HepG2 (cell line): ENCODE data around the gene LENEP. TPM values are rescaled to one million over a fixed set of nuclear protein-coding genes. Genes with fewer than 3 reads are reported as not detected.

ENCODE experiments used
- CREM ChIP-seq, 2 experiments: sonication (generic) in 1 of 2; formaldehyde crosslinking in 1 of 2; IDR thresholded peaks; 2 replicates each; pipeline versions ENCODE4 v1.4.0 to v1.6.1; 2016 to 2020; ENCODE audit warnings: antibody characterized with exemption in 1 of 2, mild to moderate bottlenecking in 1 of 2, missing genetic modification reagents in 1 of 2
- FLYWCH1 ChIP-seq: sonication (generic); formaldehyde crosslinking; IDR thresholded peaks from 2 replicates; pipeline ENCODE4 v1.8.1; 2023; ENCODE audit warnings: mild to moderate bottlenecking, missing genetic modification reagents
- FOXM1 ChIP-seq: sonication (generic); formaldehyde crosslinking; IDR thresholded peaks from 2 replicates; pipeline ENCODE4 v1.5.0; 2020; ENCODE audit warnings: missing genetic modification reagents
- HDAC6 ChIP-seq: fragments of 200-600 bp; sonication (generic); IDR thresholded peaks from 2 replicates; pipeline ENCODE4 v1.7.0; 2017; ENCODE audit warnings: mild to moderate bottlenecking, antibody characterized with exemption, low read length, low read depth
- HMGA1 ChIP-seq: sonication (generic); formaldehyde crosslinking; conservative IDR thresholded peaks from 2 replicates; pipeline ENCODE4 v1.4.0; 2020; ENCODE audit warnings: missing genetic modification reagents
- HMGXB3 ChIP-seq: sonication (generic); formaldehyde crosslinking; IDR thresholded peaks from 2 replicates; pipeline ENCODE4 v1.4.0; 2020; ENCODE audit warnings: missing genetic modification reagents, borderline replicate concordance
- KMT2A ChIP-seq: sonication (generic); formaldehyde crosslinking; IDR thresholded peaks from 2 replicates; pipeline ENCODE4 v1.4.0; 2020; ENCODE audit warnings: missing genetic modification reagents
- MLLT10 ChIP-seq: sonication (generic); formaldehyde crosslinking; IDR thresholded peaks from 2 replicates; pipeline ENCODE4 v1.4.0; 2020; ENCODE audit warnings: missing genetic modification reagents
- NCOA1 ChIP-seq: sonication (generic); formaldehyde crosslinking; IDR thresholded peaks from 2 replicates; pipeline ENCODE4 v1.9.0; 2021; ENCODE audit warnings: missing genetic modification reagents
- PAX8 ChIP-seq: sonication (generic); formaldehyde crosslinking; IDR thresholded peaks from 2 replicates; pipeline ENCODE4 v1.8.0; 2022; ENCODE audit warnings: mild to moderate bottlenecking, missing genetic modification reagents, borderline replicate concordance
- SIN3A ChIP-seq: IDR thresholded peaks from 2 replicates; pipeline ENCODE4 v1.6.1; 2011; ENCODE audit warnings: low read depth, mild to moderate bottlenecking, control low read depth, low read length, borderline replicate concordance
- ZBTB34 ChIP-seq: sonication (generic); formaldehyde crosslinking; IDR thresholded peaks from 2 replicates; pipeline ENCODE4 v1.8.0; 2022; ENCODE audit warnings: mild to moderate bottlenecking, missing genetic modification reagents
- ZNF20 ChIP-seq: sonication (generic); formaldehyde crosslinking; IDR thresholded peaks from 2 replicates; pipeline ENCODE4 v1.4.0; 2020; ENCODE audit warnings: mild to moderate bottlenecking, moderate library complexity, missing genetic modification reagents
- ZNF207 ChIP-seq: fragments of 450-650 bp; IDR thresholded peaks from 2 replicates; pipeline ENCODE4 v1.6.1; 2016; ENCODE audit warnings: antibody characterized with exemption, borderline replicate concordance
- ZNF335 ChIP-seq: sonication (generic); formaldehyde crosslinking; IDR thresholded peaks from 2 replicates; pipeline ENCODE4 v1.4.0; 2020; ENCODE audit warnings: missing genetic modification reagents
- ZNF570 ChIP-seq: sonication (generic); formaldehyde crosslinking; IDR thresholded peaks from 2 replicates; pipeline ENCODE4 v1.4.0; 2020; ENCODE audit warnings: mild to moderate bottlenecking, missing genetic modification reagents, borderline replicate concordance
- ZNF616 ChIP-seq: sonication (generic); formaldehyde crosslinking; IDR thresholded peaks from 2 replicates; pipeline ENCODE4 v1.5.0; 2020; ENCODE audit warnings: low read depth, mild to moderate bottlenecking, missing genetic modification reagents
- ZNF775 ChIP-seq: sonication (generic); formaldehyde crosslinking; IDR thresholded peaks from 2 replicates; pipeline ENCODE4 v1.4.0; 2020; ENCODE audit warnings: missing genetic modification reagents, mild to moderate bottlenecking, moderate library complexity, borderline replicate concordance
- ZSCAN9 ChIP-seq: IDR thresholded peaks from 2 replicates; pipeline ENCODE4 v1.6.1; 2016; ENCODE audit warnings: borderline replicate concordance
- polyA plus RNA-seq, 8 experiments: library from polyadenylated mRNA; depleted of rRNA in 3 of 8; stranded (reverse) in 7 of 8; unstranded in 1 of 8; fragments of >200 nt; fragmentation: Illumina TruSeq in 4 of 8; extraction: Trizol in 4 of 8; gene quantifications; 2 replicates each; pipeline versions ENCODE4 v1.2.1 to v1.2.3, GENCODE V29; 2011 to 2016; ENCODE audit warnings: low read depth in 4 of 8, missing spikeins in 1 of 8, mixed read lengths in 1 of 8; ENCODE audit not compliant: insufficient read depth in 1 of 8
- total RNA-seq, 5 experiments: library from RNA; depleted of rRNA; stranded (reverse); fragments of >200 nt; fragmentation: Illumina TruSeq; extraction: Trizol; gene quantifications; 2 replicates each; pipeline ENCODE4 v1.2.3, GENCODE V29; 2016; ENCODE audit warnings: low read depth in 1 of 5
- TF ChIP-seq, protein P1 (sequence below): sonication (generic); formaldehyde crosslinking; conservative IDR thresholded peaks from 2 replicates; pipeline ENCODE4 v1.4.0; 2020; ENCODE audit warnings: missing genetic modification reagents
- TF ChIP-seq, protein P2 (sequence below): sonication (generic); formaldehyde crosslinking; IDR thresholded peaks from 2 replicates; pipeline ENCODE4 v1.4.0; 2020; ENCODE audit warnings: missing genetic modification reagents

Gene LENEP
- total and polyA plus RNA-seq, 2 of the 13 experiments (the other 11 are each of a cell fraction or from before 2014, with no cell fraction given), result 0.29 TPM; not detected in 1

DNA sequence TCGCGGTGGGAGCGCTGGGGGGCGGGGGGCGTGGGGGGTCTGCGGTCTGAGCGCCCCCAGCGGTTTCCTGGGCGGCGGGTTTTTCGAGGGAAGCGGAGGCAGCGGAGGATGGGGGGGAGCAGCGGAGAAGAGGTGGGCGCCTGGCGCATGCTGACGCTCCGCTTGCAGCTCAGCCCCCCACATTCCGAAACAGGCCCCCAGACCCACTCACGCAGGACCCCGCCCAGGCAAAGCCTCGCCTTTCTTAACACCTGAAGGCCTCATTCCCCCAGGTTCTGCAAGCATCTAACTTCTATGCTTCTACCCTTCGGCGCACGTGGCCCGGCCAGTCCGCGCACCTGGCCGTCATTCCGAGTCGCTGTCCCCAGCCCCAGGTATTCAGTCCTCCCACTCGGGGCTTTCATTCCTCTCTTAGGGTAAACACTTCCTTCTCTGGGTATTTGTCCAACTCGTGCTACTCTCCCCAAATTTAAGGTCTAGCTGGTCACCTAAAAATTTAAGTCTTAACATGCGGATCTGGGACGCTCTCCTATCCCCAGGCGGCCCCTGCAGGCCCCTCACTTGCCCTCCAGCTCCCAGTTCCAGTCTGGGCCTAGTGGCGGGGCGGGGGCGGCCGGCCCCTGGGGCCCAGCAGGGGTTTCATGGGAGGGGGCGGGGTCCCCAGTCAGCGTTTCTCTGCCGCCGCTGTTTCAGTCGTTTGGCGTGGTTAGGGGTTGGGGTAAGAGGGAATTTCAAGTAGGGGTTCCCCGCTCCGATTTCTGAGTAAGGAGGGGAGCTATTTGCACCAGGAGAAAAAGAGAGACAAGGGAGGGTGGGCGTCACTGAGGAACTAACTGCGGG, 6.4 kb downstream of the LENEP start (continued):
- no peak for TF ChIP-seq HMGXB3
- no peak for TF ChIP-seq NCOA1 (CRISPR knock-in tag)
- no peak for TF ChIP-seq PAX8 (CRISPR knock-in tag)
- no peak for TF ChIP-seq FLYWCH1
- TF ChIP-seq ZBTB34 (CRISPR knock-in tag), result no peak
- TF ChIP-seq, protein P1, sequence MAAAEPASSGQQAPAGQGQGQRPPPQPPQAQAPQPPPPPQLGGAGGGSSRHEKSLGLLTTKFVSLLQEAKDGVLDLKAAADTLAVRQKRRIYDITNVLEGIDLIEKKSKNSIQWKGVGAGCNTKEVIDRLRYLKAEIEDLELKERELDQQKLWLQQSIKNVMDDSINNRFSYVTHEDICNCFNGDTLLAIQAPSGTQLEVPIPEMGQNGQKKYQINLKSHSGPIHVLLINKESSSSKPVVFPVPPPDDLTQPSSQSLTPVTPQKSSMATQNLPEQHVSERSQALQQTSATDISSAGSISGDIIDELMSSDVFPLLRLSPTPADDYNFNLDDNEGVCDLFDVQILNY (CRISPR knock-in tag), result no peak
- no peak for TF ChIP-seq SIN3A
- 0 out of 2 replicates have a peak, but pooled peaks have one; percentile 23 for TF ChIP-seq KMT2A (CRISPR knock-in tag)
- TF ChIP-seq HDAC6, result no peak
- TF ChIP-seq CREM (IDR thresholded peaks at IDR 0.05), result no peak
- TF ChIP-seq CREM (CRISPR knock-in tag; IDR thresholded peaks at IDR 0.05), result no peak
- TF ChIP-seq ZNF570, result no peak
- TF ChIP-seq ZNF775 (CRISPR knock-in tag), result no peak
- TF ChIP-seq MLLT10, result no peak
- TF ChIP-seq, protein P2, sequence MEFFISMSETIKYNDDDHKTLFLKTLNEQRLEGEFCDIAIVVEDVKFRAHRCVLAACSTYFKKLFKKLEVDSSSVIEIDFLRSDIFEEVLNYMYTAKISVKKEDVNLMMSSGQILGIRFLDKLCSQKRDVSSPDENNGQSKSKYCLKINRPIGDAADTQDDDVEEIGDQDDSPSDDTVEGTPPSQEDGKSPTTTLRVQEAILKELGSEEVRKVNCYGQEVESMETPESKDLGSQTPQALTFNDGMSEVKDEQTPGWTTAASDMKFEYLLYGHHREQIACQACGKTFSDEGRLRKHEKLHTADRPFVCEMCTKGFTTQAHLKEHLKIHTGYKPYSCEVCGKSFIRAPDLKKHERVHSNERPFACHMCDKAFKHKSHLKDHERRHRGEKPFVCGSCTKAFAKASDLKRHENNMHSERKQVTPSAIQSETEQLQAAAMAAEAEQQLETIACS, result no peak
- no peak for TF ChIP-seq FOXM1 (CRISPR knock-in tag)
- peak; percentile 57; the same call in 1 of the 2 replicates for TF ChIP-seq ZSCAN9
- no peak for TF ChIP-seq HMGA1 (CRISPR knock-in tag)
- no peak for TF ChIP-seq ZNF335 (CRISPR knock-in tag)
- TF ChIP-seq ZNF20 (CRISPR knock-in tag), result 0 out of 2 replicates have a peak, but pooled peaks have one; percentile 45
- TF ChIP-seq ZNF207, result no peak
- no peak for TF ChIP-seq ZNF616 (CRISPR knock-in tag)
